ENCODE results near the gene PAPOLG.

- no peak for TF ChIP-seq CEBPG (CRISPR knock-in tag; IDR thresholded peaks at IDR 0.05)
- no peak for TF ChIP-seq CEBPG (tag; conservative IDR thresholded peaks at IDR 0.05 in 1 of 2, IDR thresholded peaks at IDR 0.05 in 1 of 2)
- TF ChIP-seq RFX7 (CRISPR knock-in tag; IDR thresholded peaks at IDR 0.05) = no peak
- no peak for TF ChIP-seq ZZZ3 (IDR thresholded peaks at IDR 0.05)
- no peak for TF ChIP-seq CTCF (IDR thresholded peaks at IDR 0.05 in 2 of 3, conservative IDR thresholded peaks at IDR 0.05 in 1 of 3; ENCODE audit: insufficient read depth in 2 of 3, low read depth in 1 of 3, low read length in 3 of 3)
- no peak for TF ChIP-seq EP300 (IDR thresholded peaks at IDR 0.05; ENCODE audit: low read length)
- no peak for TF ChIP-seq ZBTB8A (IDR thresholded peaks at IDR 0.05; ENCODE audit: partially characterized antibody)
Measured at GRCh38 chr2:60847854-60848253, 91.8 kb downstream of the PAPOLG start.
